ENCODE data around the gene AFF1. TPM values are rescaled to one million over a fixed set of nuclear protein-coding genes. Genes with fewer than 3 reads are reported as not detected.

AFF1 gene
- total RNA-seq, 3 donors from 2014 or later: 67.2 to 80.5 (median 70.5) TPM

DNA sequence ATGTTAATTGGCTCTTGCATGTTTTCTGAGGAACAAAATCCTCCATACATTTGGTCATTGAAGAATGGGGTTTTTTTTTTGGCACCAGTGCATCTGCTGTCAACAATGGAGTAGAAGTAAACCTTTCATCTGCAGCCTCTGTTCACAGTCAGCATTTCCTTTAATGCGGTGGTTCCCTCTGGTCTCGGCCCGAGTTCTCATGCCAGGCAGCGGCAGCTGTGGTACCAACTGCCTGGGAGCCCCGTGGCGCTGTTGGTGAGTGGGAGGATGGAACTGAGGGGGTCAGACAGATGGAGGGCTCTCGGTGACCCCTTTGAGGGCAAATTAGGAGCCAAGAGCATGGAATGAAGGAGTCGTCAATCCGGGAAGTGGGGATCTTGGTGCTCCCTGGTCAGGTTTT, 114.7 kb downstream of the AFF1 start:
- intact Hi-C loops (cut with DNase I; ENCODE audit: low total_unique reads): no loop called here
- H3K27ac ChIP-seq: no peak overlapping the region

GRCh38 chr4:87050596-87050995, 115.8 kb downstream of the AFF1 start:
- TF ChIP-seq, protein P1, sequence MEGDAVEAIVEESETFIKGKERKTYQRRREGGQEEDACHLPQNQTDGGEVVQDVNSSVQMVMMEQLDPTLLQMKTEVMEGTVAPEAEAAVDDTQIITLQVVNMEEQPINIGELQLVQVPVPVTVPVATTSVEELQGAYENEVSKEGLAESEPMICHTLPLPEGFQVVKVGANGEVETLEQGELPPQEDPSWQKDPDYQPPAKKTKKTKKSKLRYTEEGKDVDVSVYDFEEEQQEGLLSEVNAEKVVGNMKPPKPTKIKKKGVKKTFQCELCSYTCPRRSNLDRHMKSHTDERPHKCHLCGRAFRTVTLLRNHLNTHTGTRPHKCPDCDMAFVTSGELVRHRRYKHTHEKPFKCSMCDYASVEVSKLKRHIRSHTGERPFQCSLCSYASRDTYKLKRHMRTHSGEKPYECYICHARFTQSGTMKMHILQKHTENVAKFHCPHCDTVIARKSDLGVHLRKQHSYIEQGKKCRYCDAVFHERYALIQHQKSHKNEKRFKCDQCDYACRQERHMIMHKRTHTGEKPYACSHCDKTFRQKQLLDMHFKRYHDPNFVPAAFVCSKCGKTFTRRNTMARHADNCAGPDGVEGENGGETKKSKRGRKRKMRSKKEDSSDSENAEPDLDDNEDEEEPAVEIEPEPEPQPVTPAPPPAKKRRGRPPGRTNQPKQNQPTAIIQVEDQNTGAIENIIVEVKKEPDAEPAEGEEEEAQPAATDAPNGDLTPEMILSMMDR (IDR thresholded peaks at IDR 0.05): no peak
- no peak for TF ChIP-seq POLR2A (IDR thresholded peaks at IDR 0.05)
- no peak for TF ChIP-seq POLR2AphosphoS5 (IDR thresholded peaks at IDR 0.05)
- intact Hi-C loops (cut with DNase I; ENCODE audit: low total_unique reads): no loop called here
- no peak overlapping the region for H3K4me3 ChIP-seq
- no peaks in the 10 kb centered on the region for H3K9me3 ChIP-seq
- H3K4me1 ChIP-seq: peaks cover 0 to 14% of the 10 kb centered on the region in 2 donors
- DNase-seq (ENCODE audit: low spot score in 2 of 2): no peak
- H3K27me3 ChIP-seq: no peaks in the 10 kb centered on the region
- H3K27ac ChIP-seq: no peak overlapping the region
- H3K36me3 ChIP-seq: no peaks in the 10 kb centered on the region

More for the DNA sequence above, 114.7 kb downstream of the AFF1 start:
- TF ChIP-seq POLR2A (IDR thresholded peaks at IDR 0.05) (no peak), POLR2AphosphoS5 (IDR thresholded peaks at IDR 0.05) (no peak)
- TF ChIP-seq, protein P1 (IDR thresholded peaks at IDR 0.05): no peak
- Histone ChIP-seq H3K9me3 (no peaks in the 10 kb centered on the region), H3K4me1 (peaks cover 0 to 10% of the 10 kb centered on the region in 2 donors), H3K27me3 (no peaks in the 10 kb centered on the region), H3K4me3 (no peak overlapping the region), H3K36me3 (no peaks in the 10 kb centered on the region)
- DNase-seq (ENCODE audit: low spot score in 2 of 2): no peak

GRCh38 chr4:87051121-87051713, 116.4 kb downstream of the AFF1 start:
- TF ChIP-seq POLR2A (IDR thresholded peaks at IDR 0.05) (no peak), POLR2AphosphoS5 (IDR thresholded peaks at IDR 0.05) (no peak)
- TF ChIP-seq, protein P1 (IDR thresholded peaks at IDR 0.05): no peak

DNA sequence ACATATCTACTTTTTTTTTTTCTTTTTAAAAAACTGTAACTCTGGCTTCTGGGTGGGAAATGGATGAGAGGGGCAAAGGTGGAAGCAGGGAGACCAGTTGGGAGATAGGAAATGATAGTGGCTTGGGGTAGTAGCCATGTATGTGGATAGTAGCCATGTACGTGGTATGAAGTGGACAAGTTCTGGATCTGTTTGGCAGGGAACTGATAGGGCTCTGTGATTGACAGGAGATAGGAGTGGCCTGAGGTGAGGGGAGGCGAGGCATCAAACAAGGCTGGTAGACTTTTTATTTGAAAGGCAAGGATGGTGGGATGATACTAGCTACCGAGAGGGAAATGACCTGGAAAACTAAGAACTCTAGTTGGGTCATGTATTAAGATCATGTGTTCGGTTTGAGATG, 117.8 kb downstream of the AFF1 start:
- intact Hi-C loops (cut with DNase I; ENCODE audit: low total_unique reads): no loop called here
- Histone ChIP-seq H3K27me3 (no peaks in the 10 kb centered on the region), H3K9me3 (no peaks in the 10 kb centered on the region), H3K4me3 (no peak overlapping the region), H3K36me3 (no peaks in the 10 kb centered on the region), H3K4me1 (peaks cover 0 to 23% of the 10 kb centered on the region in 2 donors), H3K27ac (no peak overlapping the region)
- TF ChIP-seq, protein P1 (IDR thresholded peaks at IDR 0.05): no peak
- no peak for TF ChIP-seq POLR2A (IDR thresholded peaks at IDR 0.05)
- no peak for TF ChIP-seq POLR2AphosphoS5 (IDR thresholded peaks at IDR 0.05)
- no peak for DNase-seq (ENCODE audit: low spot score in 2 of 2)

More at GRCh38 chr4:87051121-87051713, 116.4 kb downstream of the AFF1 start:
- Histone ChIP-seq H3K9me3 (no peaks in the 10 kb centered on the region), H3K4me1 (peaks cover 0 to 14% of the 10 kb centered on the region in 2 donors), H3K27ac (no peak overlapping the region), H3K36me3 (no peaks in the 10 kb centered on the region), H3K4me3 (no peak overlapping the region), H3K27me3 (no peaks in the 10 kb centered on the region)
- intact Hi-C loops (cut with DNase I; ENCODE audit: low total_unique reads): no loop called here
- DNase-seq (ENCODE audit: low spot score in 2 of 2): no peak

DNA sequence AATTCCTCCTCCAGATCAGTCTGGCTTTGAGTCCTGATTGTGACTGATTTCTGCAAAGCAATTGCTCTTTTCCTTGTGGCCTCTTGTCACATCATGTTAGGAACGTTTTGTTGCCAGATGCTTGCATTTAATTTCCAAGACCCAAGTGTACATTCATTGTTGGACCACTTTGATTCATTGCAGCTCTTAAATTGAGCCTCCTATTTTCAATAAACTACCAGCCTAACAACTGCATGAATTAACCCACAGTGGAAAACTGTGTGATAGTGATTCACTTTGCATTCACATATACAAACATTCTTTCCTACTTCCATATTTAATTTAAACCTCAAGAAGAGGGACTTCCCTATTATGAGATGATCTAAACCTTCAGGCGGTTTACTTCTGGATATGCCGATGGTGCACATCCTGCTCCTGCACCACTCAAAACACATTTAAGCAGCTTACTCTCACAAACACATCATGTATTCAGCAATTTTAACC, 118.4 kb downstream of the AFF1 start:
- H3K4me3 ChIP-seq: no peak overlapping the region
- TF ChIP-seq, protein P1 (IDR thresholded peaks at IDR 0.05): no peak
- TF ChIP-seq POLR2A (IDR thresholded peaks at IDR 0.05) (no peak), POLR2AphosphoS5 (IDR thresholded peaks at IDR 0.05) (no peak)
- H3K36me3 ChIP-seq: no peaks in the 10 kb centered on the region
- DNase-seq (ENCODE audit: low spot score in 2 of 2): no peak
- peak overlapping the region in 1 of 2 donors; percentile 40 for H3K27ac ChIP-seq
- no peaks in the 10 kb centered on the region for H3K9me3 ChIP-seq
- no peaks in the 10 kb centered on the region for H3K27me3 ChIP-seq
- intact Hi-C loops (cut with DNase I; ENCODE audit: low total_unique reads): no loop called here
- H3K4me1 ChIP-seq: peaks cover 0 to 29% of the 10 kb centered on the region in 2 donors
